ENCODE data around the gene NMD3.
"Not testable (repeated sequence)": the region's sequence is repeated elsewhere in the genome, so short reads cannot be mapped to it uniquely, and the experiment has no call there.

The NMD3 gene

DNA sequence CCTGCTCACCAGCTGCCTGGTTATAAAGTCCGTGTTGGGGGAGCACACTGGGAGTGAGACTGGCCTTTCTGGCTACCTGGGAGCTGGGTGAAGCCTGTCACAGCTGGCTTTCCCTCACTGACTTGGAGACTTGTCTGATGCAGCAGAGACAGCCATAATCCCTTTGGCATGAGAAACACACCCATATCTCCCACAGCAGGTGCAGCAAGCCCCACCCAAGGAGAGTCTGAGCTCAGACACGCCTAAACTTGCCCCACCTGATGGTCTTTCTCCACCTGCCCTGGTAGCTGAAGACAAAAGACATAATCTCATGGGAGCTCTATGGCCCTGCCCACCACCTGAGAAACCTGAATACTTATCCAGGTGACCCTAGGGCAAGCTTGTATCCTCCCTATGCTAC is 54.8 kb downstream of the NMD3 start:
- DNase-seq (ENCODE audit: low spot score), result no peak

DNA sequence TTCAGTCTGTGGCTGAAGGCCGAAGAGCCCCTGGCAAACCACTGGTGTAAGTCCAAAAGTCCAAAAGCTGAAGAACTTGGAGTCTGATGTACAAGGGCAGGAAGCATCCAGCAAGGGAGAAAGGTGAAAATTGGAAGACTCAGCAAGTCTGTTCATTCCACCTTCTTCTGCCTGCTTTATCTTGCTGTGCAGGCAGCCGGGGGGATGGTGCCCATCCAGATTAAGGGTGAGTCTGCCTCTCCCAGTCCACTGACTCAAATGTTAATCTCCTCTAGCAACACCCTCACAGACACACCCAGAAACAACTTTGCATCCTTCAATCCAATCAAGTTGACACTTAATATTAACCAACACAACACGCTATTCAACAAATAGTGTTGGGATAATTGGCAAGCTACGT is 61.3 kb downstream of the NMD3 start:
- DNase-seq (ENCODE audit: low spot score), result not testable (repeated sequence)

GRCh38 chr3:161284989-161285388 is 63.9 kb downstream of the NMD3 start:
- DNase-seq (ENCODE audit: low spot score), result no peak

DNA sequence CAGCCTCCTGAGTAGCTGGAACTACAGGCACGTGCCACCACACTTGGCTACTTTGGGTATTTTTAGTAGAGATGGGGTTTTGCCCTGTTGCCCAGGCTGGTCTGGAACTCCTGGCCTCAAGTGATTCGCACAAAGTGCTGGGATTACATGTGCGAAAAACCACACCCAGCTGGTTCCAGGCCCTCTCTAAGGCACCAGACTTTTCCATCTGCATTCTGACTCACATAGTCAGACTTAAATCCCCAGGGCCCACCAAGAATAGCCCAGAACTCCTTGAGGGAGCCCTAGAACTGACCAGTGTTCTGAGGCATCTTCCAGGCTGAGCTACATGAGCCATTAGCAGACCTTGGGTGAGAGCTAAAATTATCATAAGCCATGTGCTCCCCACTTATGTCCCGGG is 68.1 kb downstream of the NMD3 start:
- DNase-seq (ENCODE audit: low spot score), result no peak

- no peak for DNase-seq (ENCODE audit: low spot score)
Observed at GRCh38 chr3:161291191-161291901, 70.2 kb downstream of the NMD3 start.

DNA sequence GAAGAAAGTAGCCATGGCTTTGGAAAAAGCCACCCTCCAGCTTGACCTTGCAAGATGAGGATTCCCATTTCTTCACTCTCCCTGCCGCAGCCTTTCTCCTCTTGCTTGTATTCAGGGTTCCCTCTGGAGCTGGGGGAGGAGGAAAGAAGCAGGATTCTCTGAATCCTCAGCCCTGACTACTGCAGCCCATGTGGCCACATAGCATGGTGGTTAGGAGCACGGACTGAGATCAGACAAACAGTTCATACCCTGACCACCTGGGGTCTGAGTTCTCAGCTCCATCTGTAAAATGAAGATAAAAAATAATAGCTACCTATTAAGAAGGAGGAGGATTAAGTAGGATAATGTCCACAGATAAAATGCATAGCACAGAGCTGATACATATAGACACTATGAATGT is 72.3 kb downstream of the NMD3 start:
- DNase-seq (ENCODE audit: low spot score), result no peak

- DNase-seq (ENCODE audit: low spot score), result no peak
Observed at GRCh38 chr3:161295325-161295724, 74.2 kb downstream of the NMD3 start.

- no peak for DNase-seq (ENCODE audit: low spot score)
Observed at GRCh38 chr3:161296814-161297213, 75.7 kb downstream of the NMD3 start.

Data from RKO (cell line).